ENCODE data around the gene PRDM16. TPM values are rescaled to one million over a fixed set of nuclear protein-coding genes. Genes with fewer than 3 reads are reported as not detected.

The PRDM16 gene
- total RNA-seq, 1 experiment from 2014 or later: 22.3 TPM

- TF ChIP-seq CTCF (IDR thresholded peaks at IDR 0.05) (no peak), SIN3A (IDR thresholded peaks at IDR 0.05; ENCODE audit: borderline replicate concordance, insufficient read depth, low read depth, low read length) (no peak), POLR2AphosphoS5 (IDR thresholded peaks at IDR 0.05; ENCODE audit: low read depth, low read length) (no peak), TCF7L2 (IDR thresholded peaks at IDR 0.05; ENCODE audit: low read depth, low read length) (no peak)
- TF ChIP-seq, protein P1, sequence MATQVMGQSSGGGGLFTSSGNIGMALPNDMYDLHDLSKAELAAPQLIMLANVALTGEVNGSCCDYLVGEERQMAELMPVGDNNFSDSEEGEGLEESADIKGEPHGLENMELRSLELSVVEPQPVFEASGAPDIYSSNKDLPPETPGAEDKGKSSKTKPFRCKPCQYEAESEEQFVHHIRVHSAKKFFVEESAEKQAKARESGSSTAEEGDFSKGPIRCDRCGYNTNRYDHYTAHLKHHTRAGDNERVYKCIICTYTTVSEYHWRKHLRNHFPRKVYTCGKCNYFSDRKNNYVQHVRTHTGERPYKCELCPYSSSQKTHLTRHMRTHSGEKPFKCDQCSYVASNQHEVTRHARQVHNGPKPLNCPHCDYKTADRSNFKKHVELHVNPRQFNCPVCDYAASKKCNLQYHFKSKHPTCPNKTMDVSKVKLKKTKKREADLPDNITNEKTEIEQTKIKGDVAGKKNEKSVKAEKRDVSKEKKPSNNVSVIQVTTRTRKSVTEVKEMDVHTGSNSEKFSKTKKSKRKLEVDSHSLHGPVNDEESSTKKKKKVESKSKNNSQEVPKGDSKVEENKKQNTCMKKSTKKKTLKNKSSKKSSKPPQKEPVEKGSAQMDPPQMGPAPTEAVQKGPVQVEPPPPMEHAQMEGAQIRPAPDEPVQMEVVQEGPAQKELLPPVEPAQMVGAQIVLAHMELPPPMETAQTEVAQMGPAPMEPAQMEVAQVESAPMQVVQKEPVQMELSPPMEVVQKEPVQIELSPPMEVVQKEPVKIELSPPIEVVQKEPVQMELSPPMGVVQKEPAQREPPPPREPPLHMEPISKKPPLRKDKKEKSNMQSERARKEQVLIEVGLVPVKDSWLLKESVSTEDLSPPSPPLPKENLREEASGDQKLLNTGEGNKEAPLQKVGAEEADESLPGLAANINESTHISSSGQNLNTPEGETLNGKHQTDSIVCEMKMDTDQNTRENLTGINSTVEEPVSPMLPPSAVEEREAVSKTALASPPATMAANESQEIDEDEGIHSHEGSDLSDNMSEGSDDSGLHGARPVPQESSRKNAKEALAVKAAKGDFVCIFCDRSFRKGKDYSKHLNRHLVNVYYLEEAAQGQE (IDR thresholded peaks at IDR 0.05; ENCODE audit: insufficient read depth in 1 of 2, low read depth in 2 of 2, low read length in 1 of 2): no peak
- Histone ChIP-seq H3K9me3 (ENCODE audit: control insufficient read depth, insufficient read depth, low read depth, low read length) (no peaks in the 10 kb centered on the region), H3K4me1 (ENCODE audit: control insufficient read depth, insufficient read depth, low read length) (no peaks in the 10 kb centered on the region), H3K27ac (ENCODE audit: low read length) (no peak overlapping the region), H3K36me3 (ENCODE audit: control insufficient read depth, insufficient read depth, low read length) (no peaks in the 10 kb centered on the region), H3K27me3 (ENCODE audit: control insufficient read depth, insufficient read depth, low read length) (no peaks in the 10 kb centered on the region), H3K4me3 (ENCODE audit: low read depth in 2 of 2, low read length in 2 of 2) (no peak overlapping the region)
- intact Hi-C loops (cut with micrococcal nuclease; ENCODE audit: unreplicated experiment) (no loop called here), in situ Hi-C loops (cut with HindIII; ENCODE audit: low pct_unique_long_range_greater_than_20kb, low sequenced_read_pairs) (no loop called here)
- CTCF ChIA-PET: no interaction called here
- POLR2A ChIA-PET: no interaction called here
- DNase-seq (ENCODE audit: low read depth, low spot score): no peak
- no peak for ATAC-seq
- no TSS peak for BruUV-seq (replicated peaks)
Measured at GRCh38 chr1:3217979-3218679, 149.1 kb downstream of the PRDM16 start.

DNA sequence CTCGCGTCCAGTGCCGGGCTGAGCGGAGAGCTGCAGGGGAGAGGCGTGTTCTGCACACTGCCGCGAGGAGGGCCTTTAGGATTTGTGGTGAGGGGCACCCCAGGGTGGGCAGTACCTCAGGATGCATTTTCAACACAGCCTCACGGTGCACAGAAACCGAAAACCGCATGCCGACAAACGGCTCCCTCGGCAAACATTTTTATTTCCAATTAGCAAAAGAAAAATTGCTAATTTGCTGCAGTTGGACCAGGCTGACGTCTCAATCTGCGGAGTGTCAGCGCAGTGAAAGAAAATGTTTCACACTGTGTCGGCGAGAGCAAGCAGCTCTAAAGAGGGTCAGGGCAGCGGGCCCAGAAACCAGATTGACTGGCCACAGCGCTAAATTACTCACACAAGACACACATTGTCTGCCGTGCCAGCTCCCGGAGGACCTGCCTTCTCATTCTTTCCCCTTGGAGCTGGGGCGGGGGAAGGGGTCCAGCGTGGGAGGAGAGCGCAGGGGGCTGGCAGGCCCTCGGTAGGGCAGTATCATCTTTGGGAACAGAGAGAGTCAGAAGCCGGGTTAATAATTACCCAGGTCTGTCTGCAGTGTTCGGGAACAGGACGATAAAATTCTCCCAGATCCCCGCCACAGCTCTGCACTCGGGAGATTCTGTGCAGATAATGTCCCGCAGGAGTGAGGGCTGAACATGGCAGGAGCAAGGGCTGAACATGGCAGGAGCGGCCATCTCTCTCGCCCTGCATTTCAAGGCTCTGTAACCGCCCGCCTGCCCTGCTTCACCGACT lies 150.2 kb downstream of the PRDM16 start:
- no peaks in the 10 kb centered on the region for H3K36me3 ChIP-seq (ENCODE audit: control insufficient read depth, insufficient read depth, low read length)
- H3K9me3 ChIP-seq (ENCODE audit: control insufficient read depth, insufficient read depth, low read depth, low read length): no peaks in the 10 kb centered on the region
- no peak overlapping the region for H3K27ac ChIP-seq (ENCODE audit: low read length)
- ATAC-seq (no peak), DNase-seq (ENCODE audit: low read depth, low spot score) (no peak)
- no peak overlapping the region for H3K4me3 ChIP-seq (ENCODE audit: low read depth in 2 of 2, low read length in 2 of 2)
- H3K27me3 ChIP-seq (ENCODE audit: control insufficient read depth, insufficient read depth, low read length): no peaks in the 10 kb centered on the region
- intact Hi-C loops (cut with micrococcal nuclease; ENCODE audit: unreplicated experiment) (no loop called here), in situ Hi-C loops (cut with HindIII; ENCODE audit: low pct_unique_long_range_greater_than_20kb, low sequenced_read_pairs) (no loop called here)
- CTCF ChIA-PET: no interaction called here
- H3K4me1 ChIP-seq (ENCODE audit: control insufficient read depth, insufficient read depth, low read length): no peaks in the 10 kb centered on the region
- no TSS peak for BruUV-seq (replicated peaks)
- POLR2A ChIA-PET: no interaction called here
- TF ChIP-seq SIN3A (IDR thresholded peaks at IDR 0.05; ENCODE audit: borderline replicate concordance, insufficient read depth, low read depth, low read length) (no peak), TCF7L2 (IDR thresholded peaks at IDR 0.05; ENCODE audit: low read depth, low read length) (no peak), CTCF (IDR thresholded peaks at IDR 0.05) (no peak), POLR2AphosphoS5 (IDR thresholded peaks at IDR 0.05; ENCODE audit: low read depth, low read length) (no peak)
- TF ChIP-seq, protein P1 (IDR thresholded peaks at IDR 0.05; ENCODE audit: insufficient read depth in 1 of 2, low read depth in 2 of 2, low read length in 1 of 2): no peak
